Retinal pigment epithelial cell (primary cell): ENCODE measurements around the gene TBL3.
"Not testable (repeated sequence)": the region's sequence is repeated elsewhere in the genome, so short reads cannot be mapped to it uniquely, and the experiment has no call there.

Experiments
- DNase-seq: peaks from one replicate; pipeline ENCODE4 v3.0.0-alpha.2; 2010; ENCODE audit warnings: low read depth
- H3K4me3 ChIP-seq: 2 replicates; pipeline ENCODE4 v1.5.1; 2011; ENCODE audit warnings: mild to moderate bottlenecking, low read length, control low read depth, moderate library complexity
- TF ChIP-seq, protein P1 (sequence below): conservative IDR thresholded peaks from 2 replicates; pipeline ENCODE4 v1.5.1; 2011; ENCODE audit warnings: low read depth, low read length, control low read depth, inconsistent platforms

Gene TBL3

DNA sequence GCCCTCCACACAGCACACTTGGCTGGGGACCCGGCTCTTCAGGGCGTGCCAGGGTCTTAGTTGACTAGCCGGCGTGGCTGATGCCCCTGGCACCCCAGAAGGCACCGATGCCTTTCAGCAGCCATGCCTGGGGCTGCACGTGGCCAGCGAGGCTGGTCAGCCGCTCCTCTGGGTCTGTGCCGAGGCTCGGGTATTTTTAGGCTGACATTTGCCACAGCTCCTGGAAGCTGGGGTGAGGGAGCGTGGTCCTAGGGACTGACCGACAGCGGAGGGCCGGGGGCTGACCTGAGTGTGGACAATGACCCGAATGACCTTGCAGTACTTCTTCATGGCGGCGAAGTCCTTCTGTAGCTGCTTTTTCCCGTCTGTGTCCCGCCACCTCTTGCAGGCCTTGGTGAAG is 21.3 kb upstream of the TBL3 start:
- no peak overlapping the region for H3K4me3 ChIP-seq
- TF ChIP-seq, protein P1, sequence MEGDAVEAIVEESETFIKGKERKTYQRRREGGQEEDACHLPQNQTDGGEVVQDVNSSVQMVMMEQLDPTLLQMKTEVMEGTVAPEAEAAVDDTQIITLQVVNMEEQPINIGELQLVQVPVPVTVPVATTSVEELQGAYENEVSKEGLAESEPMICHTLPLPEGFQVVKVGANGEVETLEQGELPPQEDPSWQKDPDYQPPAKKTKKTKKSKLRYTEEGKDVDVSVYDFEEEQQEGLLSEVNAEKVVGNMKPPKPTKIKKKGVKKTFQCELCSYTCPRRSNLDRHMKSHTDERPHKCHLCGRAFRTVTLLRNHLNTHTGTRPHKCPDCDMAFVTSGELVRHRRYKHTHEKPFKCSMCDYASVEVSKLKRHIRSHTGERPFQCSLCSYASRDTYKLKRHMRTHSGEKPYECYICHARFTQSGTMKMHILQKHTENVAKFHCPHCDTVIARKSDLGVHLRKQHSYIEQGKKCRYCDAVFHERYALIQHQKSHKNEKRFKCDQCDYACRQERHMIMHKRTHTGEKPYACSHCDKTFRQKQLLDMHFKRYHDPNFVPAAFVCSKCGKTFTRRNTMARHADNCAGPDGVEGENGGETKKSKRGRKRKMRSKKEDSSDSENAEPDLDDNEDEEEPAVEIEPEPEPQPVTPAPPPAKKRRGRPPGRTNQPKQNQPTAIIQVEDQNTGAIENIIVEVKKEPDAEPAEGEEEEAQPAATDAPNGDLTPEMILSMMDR: no peak
- no peak for DNase-seq

DNA sequence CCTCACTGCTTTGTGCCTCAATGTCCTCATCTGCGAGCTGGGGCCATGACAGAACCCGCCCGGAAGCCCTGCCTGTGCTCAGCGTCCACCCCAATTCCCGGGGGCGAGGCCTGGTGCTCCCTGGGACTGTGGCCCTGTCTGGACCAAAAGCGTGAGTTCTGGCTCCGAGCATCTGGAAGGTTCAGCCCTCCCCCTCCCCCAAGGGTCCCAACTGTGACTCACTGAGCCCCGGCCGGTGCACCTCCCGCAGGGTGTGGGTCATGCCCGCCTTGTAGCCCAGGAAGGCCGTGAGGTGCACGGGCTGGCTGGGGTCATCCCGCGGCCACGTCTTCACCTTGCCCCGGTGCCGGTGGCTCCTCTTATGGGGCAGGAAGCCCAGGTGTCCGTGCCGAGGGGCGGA is 18.1 kb upstream of the TBL3 start:
- TF ChIP-seq, protein P1: no peak
- no peak overlapping the region for H3K4me3 ChIP-seq
- DNase-seq: no peak

DNA sequence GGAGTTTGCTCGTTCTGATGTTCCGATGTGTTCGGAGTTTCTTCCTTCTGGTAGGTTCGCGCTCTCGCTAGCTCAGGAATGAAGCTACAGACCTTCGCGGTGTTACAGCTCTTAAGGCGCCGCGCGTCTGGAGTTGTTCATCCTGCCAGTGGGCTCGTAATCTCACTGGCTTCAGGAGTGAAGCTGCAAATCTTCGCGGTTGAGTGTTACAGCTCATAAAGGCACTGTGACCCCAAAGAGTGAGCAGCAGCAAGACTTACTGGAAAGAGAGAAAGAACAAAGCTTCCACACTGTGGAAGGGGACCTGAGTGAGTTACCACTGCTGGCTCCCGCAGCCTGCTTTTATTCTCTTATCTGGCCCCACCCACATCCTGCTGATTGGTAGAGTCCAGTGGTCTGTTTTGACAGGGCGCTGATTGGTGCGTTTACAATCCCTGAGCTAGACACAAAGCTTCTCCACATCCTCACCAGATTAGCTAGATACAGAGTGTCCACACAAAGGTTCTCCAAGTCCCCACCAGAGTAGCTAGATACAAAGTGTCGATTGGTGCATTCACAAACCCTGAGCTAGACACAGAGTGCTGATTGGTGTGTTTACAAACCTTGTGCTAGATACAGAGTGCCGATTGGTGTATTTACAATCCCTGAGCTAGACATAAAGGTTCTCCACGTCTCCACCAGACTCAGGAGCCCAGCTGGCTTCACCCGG is 14.3 kb upstream of the TBL3 start:
- DNase-seq: not testable (repeated sequence)

DNA sequence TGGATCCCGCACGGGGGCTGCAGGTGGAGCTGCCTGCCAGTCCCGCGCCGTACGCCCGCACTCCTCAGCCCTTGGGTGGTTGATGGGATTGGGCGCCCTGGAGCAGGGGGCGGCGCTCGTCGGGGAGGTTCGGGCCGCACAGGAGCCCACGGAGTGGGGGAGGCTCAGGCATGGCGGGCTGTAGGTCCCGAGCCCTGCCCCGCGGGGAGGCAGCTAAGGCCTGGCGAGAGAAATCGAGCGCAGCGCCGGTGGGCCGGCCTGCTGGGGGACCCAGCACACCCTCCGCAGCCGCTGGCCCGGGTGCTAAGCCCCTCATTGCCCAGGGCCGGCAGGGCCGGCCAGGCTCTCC is 13.7 kb upstream of the TBL3 start:
- not testable (repeated sequence) for H3K4me3 ChIP-seq, DNase-seq

More for the DNA sequence above, 14.3 kb upstream of the TBL3 start:
- not testable (repeated sequence) for H3K4me3 ChIP-seq

DNA sequence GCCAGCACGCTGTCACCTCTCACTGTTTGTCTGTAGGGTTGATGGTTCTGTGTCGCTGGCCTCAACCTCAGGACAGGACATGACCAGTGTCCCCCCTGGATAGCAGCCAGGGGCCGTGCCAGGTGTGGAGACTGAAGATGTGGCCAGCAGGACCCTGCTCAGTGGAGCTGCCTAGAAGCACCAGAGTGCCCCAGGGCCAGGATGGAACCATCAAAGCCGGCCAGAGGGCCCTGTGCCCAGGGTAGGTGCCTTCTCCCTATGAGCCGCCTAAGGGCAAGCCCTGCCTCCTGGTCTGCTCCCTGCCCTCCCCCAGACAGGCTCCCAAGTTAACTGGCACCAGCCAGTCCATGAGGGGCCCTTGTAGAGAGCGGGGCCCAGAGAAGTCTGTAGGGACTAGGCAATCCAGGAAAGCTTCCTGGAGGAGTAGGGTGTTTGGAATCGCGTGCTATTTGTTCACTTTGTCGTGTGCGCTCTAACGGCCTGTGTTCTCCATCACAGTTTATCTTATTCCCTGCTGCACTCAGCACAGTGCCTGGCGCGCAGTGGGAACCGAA is 13.1 kb upstream of the TBL3 start:
- peak overlapping the region; percentile 21 for H3K4me3 ChIP-seq
- DNase-seq: no peak
- TF ChIP-seq, protein P1: no peak

DNA sequence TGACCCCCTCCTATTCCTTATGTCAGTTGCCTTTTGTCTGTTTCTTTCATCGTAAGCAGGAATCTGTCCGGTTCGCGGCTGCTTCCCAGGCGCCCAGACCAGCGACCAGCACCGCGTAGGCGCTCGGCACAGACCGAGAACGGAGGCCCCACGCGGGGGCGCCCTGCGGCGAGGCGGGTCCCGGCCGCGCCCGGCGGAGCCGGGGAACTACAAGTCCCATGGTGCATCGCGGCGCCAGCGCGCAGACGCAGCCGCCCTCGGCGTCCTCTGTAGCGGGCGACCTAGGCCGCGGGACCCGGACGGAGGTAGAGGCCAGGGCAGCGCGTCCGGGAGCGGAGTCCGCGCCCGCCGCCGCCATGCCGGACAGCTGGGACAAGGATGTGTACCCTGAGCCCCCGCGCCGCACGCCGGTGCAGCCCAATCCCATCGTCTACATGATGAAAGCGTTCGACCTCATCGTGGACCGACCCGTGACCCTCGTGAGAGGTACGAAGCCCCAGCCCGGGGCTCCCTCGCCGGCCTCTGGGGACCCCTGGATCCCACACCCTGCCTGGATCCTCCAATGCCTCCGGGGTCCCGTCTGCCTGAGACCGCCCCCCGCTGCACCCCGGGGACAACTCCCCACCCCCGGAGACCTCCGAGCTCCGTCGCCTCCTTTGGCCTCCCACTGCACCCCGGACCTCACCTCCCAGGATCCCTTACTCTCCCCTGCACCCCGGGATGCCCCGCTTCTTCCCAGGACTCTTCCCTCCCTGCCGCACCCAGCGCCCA is 12.4 kb upstream of the TBL3 start, which contains the start of gene NDUFB10:
Gene NDUFB10 (plus strand): TSS at position 270 of the 771 bp plus-strand sequence. CDS start 87 bp downstream, at position 357.
- DNase-seq: peak; percentile 64
- peak within 1 kb of the TSS; percentile 85 for H3K4me3 ChIP-seq
- TF ChIP-seq, protein P1: peak; percentile 60

DNA sequence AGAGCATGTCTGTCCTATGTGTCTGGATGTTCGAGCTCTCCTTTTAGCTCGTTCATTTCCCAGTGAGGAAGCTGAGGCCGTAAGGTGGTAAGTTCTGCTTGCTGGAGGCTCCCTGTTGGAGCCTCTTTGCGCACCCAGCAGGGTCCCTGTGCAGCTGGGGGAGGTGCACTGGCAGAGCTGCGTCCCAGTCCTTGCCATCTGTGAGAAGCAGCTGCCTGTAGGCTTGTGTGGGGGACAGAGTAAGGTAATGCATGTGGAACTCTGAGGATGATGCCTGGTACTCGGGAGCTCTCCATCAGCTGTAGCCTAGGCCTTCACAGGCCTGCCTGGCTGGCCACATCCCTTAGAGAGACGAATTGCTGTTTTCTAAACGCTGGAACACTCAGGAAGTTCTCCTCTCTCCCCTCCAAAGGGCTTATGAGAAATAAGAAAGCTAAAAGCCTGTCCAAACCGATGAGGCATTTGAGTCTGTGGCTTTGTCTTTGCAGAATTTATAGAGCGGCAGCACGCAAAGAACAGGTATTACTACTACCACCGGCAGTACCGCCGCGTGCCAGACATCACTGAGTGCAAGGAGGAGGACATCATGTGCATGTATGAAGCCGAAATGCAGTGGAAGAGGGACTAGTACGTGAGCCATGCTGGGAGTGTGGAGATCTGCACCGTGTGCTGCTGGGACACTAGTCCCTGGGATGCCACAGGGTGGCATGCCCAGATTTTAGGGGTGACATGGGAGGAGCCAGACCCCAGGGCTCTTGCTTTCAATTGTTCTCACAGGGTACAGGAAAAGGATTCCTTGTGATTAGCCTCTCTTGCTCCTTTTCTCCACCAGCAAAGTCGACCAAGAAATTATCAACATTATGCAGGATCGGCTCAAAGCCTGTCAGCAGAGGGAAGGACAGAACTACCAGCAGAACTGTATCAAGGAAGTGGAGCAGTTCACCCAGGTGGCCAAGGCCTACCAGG is 10.9 kb upstream of the TBL3 start:
- TF ChIP-seq, protein P1: no peak
- H3K4me3 ChIP-seq: peak overlapping the region; percentile 85
- DNase-seq: no peak
